IMR-90 (cell line): ENCODE results near the gene MYOM1.

Experiments
- CEBPB ChIP-seq: IDR thresholded peaks from 2 replicates; pipeline ENCODE4 v1.6.1; 2012; ENCODE audit warnings: low read depth, low read length, improper control_type of control experiment
- CHD1 ChIP-seq: IDR thresholded peaks from 2 replicates; pipeline ENCODE4 v1.6.1; 2012; ENCODE audit warnings: low read depth, low read length, improper control_type of control experiment
- ELK1 ChIP-seq: fragments of 150-350 bp; IDR thresholded peaks from 2 replicates; pipeline ENCODE4 v1.6.1; 2016; ENCODE audit warnings: low read depth, mild to moderate bottlenecking, low read length, moderate library complexity, borderline replicate concordance
- MAFK ChIP-seq: IDR thresholded peaks from 2 replicates; pipeline ENCODE4 v1.6.1; 2012; ENCODE audit warnings: low read depth, low read length, improper control_type of control experiment
- MAZ ChIP-seq: IDR thresholded peaks from 2 replicates; pipeline ENCODE4 v1.6.1; 2012; ENCODE audit warnings: low read depth, mild to moderate bottlenecking, low read length, improper control_type of control experiment, moderate library complexity, borderline replicate concordance
- MXI1 ChIP-seq: IDR thresholded peaks from 2 replicates; pipeline ENCODE4 v1.6.1; 2012; ENCODE audit warnings: low read depth, mild to moderate bottlenecking, low read length, moderate library complexity, borderline replicate concordance
- POLR2A ChIP-seq: IDR thresholded peaks from 2 replicates; pipeline ENCODE4 v1.6.1; 2012; ENCODE audit warnings: mild to moderate bottlenecking, low read depth, low read length
- RAD21 ChIP-seq: IDR thresholded peaks from 2 replicates; pipeline ENCODE4 v1.6.1; 2012; ENCODE audit warnings: low read length, improper control_type of control experiment
- RCOR1 ChIP-seq: IDR thresholded peaks from 2 replicates; pipeline ENCODE4 v1.6.1; 2012; ENCODE audit warnings: mild to moderate bottlenecking, low read length, improper control_type of control experiment; ENCODE audit not compliant: insufficient replicate concordance
- SMC3 ChIP-seq: fragments of 150-350 bp; IDR thresholded peaks from 2 replicates; pipeline ENCODE4 v1.6.1; 2016; ENCODE audit warnings: low read depth, mild to moderate bottlenecking, antibody characterized with exemption, low read length, moderate library complexity
- USF2 ChIP-seq: fragments of 150-350 bp; IDR thresholded peaks from 2 replicates; pipeline ENCODE4 v1.6.1; 2017; ENCODE audit warnings: mild to moderate bottlenecking, antibody characterized with exemption, low read length, low read depth
- TF ChIP-seq, protein P1 (sequence below): conservative IDR thresholded peaks from 2 replicates; pipeline ENCODE4 v1.5.1; 2012; ENCODE audit warnings: mild to moderate bottlenecking, low read depth, low read length, improper control_type of control experiment

- TF ChIP-seq, protein P1, sequence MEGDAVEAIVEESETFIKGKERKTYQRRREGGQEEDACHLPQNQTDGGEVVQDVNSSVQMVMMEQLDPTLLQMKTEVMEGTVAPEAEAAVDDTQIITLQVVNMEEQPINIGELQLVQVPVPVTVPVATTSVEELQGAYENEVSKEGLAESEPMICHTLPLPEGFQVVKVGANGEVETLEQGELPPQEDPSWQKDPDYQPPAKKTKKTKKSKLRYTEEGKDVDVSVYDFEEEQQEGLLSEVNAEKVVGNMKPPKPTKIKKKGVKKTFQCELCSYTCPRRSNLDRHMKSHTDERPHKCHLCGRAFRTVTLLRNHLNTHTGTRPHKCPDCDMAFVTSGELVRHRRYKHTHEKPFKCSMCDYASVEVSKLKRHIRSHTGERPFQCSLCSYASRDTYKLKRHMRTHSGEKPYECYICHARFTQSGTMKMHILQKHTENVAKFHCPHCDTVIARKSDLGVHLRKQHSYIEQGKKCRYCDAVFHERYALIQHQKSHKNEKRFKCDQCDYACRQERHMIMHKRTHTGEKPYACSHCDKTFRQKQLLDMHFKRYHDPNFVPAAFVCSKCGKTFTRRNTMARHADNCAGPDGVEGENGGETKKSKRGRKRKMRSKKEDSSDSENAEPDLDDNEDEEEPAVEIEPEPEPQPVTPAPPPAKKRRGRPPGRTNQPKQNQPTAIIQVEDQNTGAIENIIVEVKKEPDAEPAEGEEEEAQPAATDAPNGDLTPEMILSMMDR = no peak
- TF ChIP-seq RCOR1 = no peak
- TF ChIP-seq POLR2A = no peak
- no peak for TF ChIP-seq CEBPB
- no peak for TF ChIP-seq RAD21
- TF ChIP-seq ELK1 = no peak
- TF ChIP-seq MAZ = no peak
- no peak for TF ChIP-seq CHD1
- TF ChIP-seq MAFK = no peak
- no peak for TF ChIP-seq SMC3
- no peak for TF ChIP-seq USF2
- no peak for TF ChIP-seq MXI1
These were observed 29.2 kb downstream of the MYOM1 start for GRCh38 chr18:3190610-3191009.
